ENCODE measurements around the gene UBAC1.

The UBAC1 gene

DNA sequence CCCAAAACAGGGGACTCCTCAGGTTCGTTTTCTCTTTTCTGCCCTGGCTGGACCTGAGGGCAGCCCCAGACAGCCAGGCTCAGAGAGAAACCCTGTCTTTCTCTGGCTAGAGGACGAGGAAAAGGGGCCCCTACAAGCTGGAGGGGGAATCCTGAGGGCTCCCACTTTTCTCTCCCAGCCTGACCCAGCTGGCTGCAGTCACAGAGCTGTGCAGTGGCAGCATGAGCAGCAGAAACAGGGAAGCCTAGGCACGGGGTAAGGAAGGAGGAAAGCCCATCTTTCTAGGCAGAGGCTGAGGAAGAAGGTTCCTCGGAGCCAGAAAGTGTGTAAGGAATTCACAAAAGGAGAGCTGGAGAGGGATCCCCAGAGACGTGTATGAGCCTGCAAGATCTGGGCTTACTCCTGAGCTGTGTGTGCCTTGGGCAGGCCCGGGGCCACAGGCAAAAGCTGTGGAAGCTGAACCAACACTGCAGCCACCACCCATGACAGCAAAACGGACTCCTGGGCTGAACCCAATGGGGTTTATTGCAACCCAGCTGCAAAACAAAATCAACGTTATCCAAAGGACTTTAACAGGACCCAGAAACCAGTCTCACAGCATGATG lies 70.0 kb downstream of the UBAC1 start:
- no peak for DNase-seq

DNA sequence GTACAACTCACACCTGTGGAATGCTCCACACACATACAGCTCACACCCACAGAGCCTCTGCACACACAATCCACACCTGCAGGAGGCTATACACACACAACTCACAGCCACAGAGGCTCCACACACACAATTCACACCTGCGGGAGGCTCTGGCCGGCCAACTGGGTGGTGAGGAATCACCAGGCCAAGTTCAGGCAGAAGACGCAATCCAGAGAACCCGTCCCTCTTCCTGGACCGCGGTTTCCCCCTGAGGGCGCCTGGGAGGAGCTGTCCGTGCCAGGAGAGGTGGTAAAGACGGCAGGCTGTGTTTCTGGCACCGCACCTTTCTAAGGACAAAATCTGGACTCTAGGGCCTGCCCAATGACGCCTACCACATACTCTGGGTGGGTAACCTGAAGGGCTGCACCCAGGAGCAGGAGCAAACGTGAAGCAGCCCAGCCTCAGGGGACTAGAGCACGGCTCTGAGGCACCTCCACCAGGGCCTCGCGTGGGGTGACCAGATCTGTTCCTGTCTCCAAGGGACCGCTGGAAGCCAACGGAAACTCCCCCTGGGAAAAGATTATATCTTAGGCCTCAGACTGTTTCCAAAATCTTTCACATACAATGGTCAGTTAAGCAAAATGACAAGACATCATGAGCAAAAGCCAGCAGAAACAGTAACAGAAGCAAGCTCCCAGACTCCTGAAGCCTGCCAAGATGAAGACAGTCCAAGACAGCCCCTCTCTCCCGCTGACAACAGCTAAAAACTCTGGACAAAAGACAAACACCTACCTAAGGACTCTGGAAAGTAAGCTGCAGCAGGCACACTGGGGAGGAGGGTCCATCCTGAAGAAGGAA lies 70.8 kb downstream of the UBAC1 start:
- no peak for DNase-seq

DNA sequence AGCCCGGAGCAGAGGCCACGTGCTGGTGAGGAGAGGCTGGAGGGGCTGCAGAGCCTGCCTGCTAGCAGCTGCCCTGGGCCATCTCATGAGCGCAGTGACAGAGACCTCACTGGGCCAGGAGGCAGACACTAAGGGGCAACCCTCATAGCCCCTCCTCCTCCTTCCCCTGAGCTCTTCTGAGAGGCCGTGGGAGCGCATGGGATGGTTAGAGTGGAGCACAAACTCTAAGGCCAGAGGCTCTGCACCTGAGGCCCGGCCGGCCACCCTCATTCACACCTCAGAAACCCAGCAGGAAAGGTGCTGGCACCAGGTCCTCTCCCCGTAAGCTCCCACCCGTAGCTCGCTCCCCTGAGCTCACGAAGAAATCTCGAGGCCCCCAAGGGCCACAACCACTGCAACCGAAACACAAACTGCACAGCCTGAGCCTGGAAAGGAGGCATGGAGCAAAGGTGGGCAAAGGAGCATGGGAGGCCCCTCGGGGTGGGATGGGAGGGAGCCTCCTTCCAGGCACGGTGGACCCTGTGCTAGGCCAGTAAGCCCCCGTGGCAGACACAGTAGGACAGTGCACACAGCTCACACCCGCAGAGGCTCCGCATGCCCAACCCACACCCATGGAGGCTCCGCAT lies 71.5 kb downstream of the UBAC1 start:
- no peak for DNase-seq

DNA sequence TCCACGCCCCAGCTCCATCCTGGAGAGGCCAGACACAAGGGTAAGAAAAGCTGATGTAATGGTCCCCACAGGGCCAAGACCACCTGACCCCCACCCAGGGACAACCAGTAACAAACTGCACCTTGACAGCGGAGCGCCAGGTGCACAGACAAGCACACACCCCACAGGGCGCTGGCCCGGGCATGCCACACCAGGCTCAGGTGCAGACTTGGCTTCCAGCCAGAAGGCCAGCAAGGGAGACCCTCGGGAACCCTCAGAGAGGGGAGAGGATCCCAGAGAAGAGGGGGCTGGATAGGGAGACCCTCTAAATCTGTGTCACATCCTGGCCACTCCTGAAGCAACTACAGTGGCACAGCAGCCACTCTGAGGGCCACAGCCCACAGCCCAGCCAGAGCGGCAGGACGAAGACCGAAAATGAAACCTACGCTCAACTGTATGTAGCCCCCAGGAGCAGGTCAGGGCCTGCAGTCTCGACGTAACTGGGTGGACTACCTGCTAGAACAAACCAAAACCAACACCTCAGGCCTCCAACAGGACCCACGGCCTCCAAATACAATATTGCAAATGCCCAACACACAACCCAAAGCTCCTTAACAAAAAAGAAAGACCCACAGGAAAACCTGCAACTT lies 72.3 kb downstream of the UBAC1 start:
- peak; percentile 24 for DNase-seq

DNA sequence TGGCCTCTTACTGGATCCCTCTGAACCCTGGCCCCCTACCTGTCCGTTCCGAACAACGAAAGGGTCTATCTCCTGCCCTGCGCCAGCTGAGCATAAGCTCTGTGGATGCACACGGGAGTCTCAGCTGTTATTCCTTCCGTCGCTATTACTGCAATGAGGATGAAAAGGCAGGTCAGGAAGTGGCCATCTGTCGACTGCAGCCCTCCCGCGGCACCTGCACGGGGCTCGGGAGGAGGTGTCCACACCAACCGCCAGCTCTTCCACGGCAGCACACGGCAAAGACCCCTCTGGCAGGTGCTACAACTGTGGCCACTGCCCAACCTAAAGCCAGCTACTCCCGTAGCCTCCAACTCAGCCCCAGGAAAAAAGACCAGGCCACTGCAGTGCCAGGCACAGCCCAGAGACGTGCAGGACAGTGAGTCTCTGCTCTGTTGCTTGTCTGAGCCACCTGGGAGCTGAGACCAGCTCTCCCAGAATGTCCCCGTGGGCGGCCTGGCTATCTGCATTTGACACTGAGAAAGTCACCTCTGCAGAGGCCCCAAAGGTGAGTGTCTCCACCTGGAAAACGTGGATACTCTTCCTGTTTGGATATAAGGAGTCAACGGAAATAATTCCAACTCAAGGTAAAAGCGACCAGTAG lies 72.9 kb downstream of the UBAC1 start:
- no peak for DNase-seq

DNA sequence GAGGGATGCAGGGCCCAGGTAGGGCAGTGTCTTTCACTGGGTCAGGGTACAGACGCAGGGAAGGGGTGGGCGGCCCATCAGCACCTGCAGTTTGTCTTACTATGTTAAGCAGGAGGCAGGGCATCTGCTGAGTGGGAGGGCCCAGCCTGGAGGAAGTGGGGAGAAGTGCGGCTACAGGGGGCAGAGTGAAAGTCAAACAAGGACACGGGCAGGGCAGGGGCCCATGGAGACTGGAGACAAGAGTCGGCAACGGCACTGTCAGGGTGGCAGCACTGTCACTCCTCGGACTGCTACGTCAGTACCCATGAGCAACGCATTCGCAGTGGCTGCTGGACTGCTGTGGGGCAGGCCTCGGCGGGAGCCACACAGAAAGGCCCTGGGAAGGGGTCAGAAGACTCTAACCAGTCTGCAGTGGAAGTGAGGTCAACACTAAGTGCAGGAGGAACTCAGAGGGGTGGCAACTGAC lies 73.6 kb downstream of the UBAC1 start:
- no peak for DNase-seq

DNA sequence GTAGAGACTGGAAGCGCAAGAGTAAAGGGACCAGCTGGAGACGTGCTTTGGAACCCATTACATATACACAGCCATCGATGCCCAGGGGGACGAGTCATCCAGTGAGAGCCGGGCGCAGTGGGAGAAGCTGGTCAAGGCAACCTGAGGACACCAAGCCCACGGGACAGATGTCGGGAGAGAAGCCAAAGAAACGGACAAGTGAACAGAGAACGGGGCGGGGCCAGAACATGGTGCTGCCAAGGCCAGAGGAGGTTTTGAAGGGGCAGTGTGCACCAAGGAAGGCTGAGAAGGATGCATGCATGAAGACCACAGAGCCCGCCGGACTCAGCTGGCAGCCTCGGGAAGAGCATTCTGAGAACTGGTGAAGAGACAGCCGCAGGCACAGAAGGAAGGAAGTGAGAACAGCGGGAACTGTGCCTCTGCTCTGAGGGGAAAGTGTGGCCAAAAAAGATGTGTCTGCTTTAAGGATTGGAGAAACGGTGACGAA lies 74.1 kb downstream of the UBAC1 start:
- DNase-seq: no peak

DNA sequence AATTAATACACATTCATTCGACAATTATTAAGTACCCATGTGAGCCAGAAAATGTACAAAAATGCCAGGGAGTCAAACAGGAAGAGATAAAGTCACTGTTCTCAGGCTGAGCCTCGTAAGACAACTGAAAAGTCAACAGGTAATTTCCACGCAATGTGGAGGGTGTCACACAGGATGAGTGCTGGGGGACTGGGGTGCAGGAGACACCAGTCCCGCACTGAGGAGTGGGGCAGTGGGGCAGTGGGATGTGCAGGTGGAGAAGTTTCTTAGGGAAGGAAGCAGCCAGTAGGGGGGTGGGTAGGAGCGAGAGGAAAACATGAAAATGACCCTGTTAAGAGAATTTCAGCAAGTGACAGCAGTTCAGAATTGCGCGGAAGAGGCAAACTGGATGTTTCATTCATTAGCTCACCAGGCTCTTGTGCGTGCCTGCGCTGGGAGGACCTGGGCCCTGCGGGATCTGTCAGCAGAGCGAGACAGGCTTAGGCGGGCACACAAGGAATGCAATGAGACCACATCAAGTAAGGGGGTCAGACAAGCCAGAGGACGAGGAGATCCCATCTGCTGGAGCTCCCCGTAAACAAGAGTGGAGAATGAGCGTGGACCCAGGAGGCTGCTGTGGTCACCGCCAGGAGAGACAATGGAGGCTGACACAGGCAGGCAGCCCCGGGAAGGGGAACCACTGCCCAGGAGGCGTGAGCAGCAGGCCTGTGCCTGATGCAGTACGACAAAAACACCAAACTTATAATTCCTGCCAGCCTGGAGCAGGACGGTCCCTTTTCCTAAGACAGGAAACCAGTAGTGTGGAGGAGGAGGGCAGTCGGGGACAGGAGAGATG lies 74.8 kb downstream of the UBAC1 start:
- DNase-seq: no peak

DNA sequence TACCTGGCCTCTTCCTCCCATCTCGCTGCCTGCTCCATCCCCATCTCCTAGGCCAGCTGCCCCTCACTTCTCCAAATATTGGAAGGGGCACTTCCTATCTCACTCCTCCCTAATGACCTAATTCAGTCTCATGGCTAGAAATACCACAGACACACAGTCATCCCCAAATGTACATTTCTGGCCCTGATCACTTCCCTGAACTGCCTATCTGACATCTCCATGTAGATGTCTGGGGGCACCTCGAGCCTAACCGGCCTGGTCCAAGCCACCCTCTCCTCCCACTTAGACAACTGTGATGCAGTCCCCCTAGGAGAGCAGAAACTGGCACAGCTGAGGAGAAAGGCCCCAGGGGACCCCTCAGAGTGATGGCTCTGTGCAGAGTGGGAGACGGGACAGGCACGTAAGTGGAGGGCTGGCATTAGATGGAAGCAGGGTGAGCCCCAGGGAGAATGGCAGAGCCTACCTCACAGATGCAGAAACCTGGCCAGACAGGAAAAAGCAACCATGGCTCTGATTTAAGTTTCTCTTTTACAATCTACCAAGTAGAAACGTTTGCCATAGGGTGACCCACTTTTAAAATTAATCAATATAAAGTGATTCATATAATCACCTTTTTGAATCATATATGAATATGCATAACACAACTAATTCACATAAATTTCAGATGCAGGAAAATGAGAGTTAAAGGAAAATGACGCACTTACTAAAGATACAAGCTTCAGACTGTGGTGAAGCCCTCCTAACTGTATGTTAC lies 75.9 kb downstream of the UBAC1 start:
- DNase-seq: no peak

DNA sequence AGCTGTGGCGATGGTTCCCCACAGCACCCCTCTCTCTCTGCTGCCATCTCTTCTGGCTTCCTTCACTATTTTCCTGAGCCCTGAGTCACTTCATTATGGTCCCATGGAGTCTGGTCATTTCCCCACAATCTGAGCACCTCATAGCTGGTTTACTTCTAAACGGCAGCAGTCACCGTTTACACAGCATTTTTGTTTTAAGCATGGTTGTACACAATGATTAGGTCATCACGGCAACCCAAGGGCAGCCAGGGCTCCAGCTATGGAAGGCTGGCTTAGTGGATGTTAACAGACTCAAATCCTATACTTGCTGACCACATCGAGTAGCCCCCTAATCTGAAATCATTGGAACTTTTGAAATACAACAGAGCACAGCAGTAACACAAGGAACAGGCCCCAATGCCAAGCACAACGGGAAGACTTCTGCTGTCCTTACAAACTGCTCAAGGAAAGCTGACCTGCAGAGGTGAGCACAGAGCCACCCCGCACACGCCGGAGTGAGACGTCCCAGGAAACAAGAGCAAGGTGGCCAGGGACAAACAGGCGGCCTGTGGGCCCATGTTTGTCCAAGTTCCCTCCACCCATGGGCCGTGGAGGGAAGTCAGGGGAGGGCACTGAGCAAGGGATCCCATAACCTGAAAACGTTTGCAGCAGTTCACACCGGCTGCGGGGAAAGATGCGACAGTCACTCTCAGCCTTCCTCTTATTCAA lies 76.7 kb downstream of the UBAC1 start:
- DNase-seq: no peak

DNA sequence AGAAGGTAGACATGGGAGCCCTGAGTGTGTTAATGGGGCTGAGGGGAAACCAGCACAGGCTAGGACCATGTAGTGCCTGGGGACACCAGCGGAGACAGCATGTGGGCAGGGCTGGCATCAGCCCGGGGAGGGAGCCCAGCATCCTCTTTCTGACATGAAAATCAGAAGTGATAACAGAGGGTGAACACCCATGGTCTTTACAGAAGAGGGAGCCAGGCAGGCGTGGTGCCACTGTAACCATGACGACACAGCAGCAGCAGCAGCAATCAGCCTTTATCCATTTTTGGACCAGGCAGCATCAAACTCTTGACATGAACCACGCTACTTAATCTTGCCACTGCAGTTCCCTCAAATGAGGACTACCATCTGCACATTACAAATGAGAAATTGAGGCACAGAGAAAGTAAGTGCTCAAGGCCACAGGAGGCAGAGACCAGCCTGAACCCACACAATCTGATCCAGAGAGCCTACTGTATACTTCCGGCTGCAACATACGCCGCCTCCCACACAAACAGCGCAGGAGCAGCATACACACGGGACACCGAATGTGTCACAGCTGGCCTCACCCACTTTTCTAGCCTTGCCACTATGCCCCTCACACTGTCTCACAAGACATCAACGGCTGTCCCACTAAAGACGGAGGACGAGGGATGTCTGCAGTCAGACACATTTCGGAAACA lies 77.6 kb downstream of the UBAC1 start:
- no peak for DNase-seq

All from NCI-H146 (cell line).